HTERT RPE-1 (cell line): ENCODE data around the gene NCAM2.
"Not testable (repeated sequence)": the region's sequence is repeated elsewhere in the genome, so short reads cannot be mapped to it uniquely, and the experiment has no call there.

Source experiments
- in situ Hi-C: fragments of 300-500 bp; cut with MboI; formaldehyde crosslinking; loops from 4 replicates; pipeline ENCODE4 v1.14.3; 2020; ENCODE audit warnings: low sequenced_read_pairs

The NCAM2 gene

GRCh38 chr21:21290751-21291150, 292.5 kb downstream of the NCAM2 start:
- in situ Hi-C loops, result no loop called here

DNA sequence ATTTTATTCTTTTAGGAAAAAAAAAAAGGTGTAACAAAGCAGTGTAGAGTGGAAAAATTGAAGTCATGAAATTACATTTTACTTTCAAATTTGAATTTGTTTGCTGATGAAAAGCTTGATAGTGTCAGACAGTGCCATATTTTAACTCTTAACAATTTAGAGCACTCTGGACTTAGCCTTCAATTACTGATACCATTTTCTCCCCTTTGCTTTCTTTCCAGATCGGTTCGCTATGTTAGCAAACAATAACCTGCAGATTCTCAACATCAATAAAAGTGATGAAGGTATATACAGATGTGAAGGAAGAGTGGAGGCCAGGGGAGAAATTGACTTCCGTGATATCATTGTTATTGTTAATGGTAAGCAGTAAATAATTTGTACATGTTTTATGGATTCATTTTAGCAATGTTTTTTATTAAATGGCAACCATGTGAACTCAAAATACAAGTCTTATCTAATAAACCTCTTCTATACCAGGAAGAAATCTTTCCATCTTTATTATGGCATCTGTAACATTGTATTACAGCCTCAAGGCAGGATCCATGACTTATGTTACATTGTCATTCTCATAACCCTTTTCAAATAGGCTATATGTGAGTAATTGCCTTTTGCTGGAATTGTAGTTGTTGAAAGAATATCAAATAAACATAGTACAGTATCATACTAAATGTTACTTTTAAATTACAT, 293.8 kb downstream of the NCAM2 start:
- in situ Hi-C loops, result no loop called here

DNA sequence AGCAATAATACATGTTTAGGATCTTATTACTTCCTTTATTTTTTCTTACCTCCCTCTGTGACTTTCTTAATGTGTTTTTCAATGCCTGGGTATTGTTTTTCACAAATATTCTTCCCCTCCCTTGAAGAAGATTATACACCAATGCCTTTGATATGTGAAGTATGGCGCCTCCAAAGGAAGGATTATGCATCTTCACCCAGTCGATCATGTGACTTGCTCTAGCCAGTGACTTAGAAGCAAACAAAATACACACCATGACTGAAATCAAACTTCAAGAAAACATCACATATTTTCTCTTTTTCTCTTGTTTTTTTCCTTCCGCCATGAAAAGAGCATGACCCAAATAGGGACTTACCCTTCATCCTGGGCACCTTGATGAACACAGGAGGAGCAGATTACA, 297.1 kb downstream of the NCAM2 start:
- in situ Hi-C loops, result no loop called here

DNA sequence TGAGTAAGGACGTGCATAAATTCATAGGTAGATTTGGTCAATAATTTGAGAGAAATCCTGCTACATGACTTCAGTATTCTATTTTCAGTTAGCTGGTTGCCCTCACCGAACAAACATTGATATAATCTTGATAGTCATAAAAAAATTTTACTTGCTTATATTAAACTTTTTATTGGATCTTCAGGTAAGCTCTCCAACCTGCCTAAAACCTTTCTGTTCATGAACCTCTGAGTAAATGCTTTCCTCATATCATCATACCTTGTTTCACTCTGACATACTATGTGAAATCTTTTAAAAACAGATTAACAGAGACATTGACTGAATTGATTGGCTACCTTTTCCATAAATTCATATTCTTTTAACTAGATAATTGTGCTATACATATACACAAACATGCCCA, 299.0 kb downstream of the NCAM2 start:
- in situ Hi-C loops, result no loop called here

DNA sequence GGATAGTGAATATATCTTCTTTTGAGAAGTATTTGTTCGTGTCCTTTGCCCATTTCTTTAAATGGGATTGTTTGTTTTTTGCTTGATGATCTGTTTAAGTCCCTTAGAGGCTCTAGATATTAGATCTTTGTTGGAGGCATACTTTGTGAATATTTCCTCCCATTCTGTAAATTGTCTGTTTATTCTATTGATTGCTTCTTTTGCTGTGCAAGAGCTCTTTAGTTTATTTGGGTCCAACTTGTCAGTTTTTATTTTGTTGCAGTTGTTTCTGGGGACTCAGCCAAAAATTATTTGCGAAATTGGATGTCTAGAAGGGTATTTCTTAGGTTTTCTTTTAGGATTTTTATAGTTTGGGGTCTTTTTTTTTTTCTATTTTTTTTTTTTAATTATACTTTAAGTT, 302.8 kb downstream of the NCAM2 start:
- in situ Hi-C loops, result no loop called here

DNA sequence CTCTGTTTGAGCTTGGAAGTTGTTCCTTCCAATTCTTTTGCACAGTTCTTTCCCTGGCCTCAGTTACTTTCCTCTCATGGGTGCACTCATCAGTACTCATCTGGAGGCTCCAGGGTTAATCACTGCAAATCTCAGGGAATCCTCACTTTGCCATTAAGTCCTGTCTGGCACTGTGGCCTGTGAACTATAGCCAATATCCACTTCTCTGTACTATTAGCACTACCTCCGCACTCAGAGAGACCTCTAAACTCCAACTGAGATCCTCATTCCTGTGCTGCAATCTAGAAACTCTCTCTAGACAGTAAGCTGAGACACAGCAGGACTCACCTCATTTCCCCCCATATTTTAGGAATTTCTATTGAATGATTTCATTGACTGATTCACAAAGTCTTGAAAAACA, 311.3 kb downstream of the NCAM2 start:
- in situ Hi-C loops, result no loop called here

DNA sequence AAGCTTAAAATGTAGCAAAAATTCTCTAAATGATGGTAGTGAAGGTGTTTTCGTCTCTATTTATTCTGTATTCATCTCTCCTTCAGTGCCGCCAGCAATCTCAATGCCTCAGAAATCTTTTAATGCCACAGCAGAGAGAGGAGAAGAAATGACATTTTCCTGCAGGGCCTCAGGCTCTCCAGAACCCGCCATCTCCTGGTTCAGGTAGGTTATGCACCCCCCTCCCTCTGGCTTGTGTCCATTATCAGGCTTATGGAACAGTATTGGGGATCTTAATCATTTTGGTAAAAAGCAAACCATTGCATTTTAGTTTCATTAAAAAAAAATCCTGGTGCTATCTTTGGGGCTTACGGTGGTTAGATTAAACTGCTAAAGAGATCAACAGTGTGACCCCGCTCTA, 326.1 kb downstream of the NCAM2 start:
- in situ Hi-C loops, result no loop called here

DNA sequence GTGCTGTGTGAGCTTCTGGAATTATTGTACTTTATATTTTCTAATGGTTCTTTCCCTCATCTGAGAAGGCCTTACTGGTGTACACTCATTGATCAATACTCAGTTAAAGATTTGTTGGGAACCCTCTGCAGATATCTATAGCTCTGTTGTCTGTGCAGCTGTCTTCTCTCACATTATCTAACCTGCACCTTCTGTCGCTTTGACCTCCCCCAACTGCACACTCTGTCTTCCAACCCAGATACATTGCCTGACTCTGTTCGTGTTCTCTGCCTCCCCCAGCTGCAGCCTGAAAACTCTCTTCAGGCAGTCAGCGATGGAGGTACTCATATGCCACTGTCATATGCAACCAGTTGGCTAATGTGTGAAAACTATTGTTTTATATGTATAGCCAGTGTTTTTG, 334.3 kb downstream of the NCAM2 start:
- in situ Hi-C loops, result no loop called here

DNA sequence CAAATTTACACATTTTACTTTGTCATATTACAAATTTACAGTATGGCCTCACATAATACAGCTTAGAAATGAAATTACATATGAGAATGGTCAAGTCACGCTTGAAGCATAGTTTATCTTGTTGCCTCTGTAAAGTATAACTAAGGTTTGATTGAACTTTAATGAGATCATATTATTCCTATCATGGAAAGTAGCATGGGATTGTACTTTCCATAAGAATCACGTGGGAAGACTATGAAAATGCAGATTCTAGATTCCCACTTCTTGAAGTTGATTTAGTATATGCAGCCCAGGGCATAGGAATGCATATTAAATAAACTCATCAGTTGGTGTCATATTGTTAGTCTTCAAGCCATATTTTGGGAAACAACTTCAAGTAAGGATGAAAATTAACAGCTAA, 342.8 kb downstream of the NCAM2 start:
- in situ Hi-C loops, result no loop called here

GRCh38 chr21:21345296-21345695, 347.1 kb downstream of the NCAM2 start:
- in situ Hi-C loops, result no loop called here

DNA sequence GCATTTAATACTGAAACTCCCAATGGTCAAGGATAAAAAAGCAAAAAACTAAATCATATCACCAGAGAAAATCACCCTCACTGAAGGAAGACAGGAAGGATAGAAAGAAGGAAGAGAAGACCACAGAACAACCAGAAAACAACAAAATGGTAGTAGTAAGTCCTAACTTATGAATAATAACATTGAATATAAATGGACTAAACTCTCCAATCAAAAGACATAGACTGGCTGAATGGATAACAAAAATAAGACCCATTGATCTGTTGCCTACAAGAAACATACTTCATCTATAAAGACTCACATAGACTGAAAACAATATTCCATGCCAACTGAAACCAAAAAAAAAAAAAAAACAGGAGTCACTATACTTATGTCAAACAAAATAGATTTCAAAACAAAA, 347.7 kb downstream of the NCAM2 start:
- in situ Hi-C loops, result no loop called here

DNA sequence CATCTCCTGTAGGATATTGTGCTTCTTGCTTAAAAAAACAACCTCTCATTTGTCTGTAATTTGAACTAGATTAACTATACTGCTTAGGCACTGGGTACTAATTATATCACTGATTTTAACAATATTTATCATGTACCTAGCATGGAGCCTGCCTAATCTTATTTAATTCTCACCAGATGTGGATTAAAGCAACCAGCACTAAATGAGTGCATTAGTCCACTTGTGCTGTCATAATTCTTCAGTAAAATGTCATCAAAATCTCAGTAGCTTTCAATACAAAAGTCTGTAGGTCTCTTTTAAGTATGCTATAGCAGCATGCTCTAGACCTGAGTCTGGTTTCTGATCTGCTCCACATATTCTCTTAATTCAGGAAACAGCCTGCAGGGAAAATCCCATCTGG, 368.1 kb downstream of the NCAM2 start:
- in situ Hi-C loops, result no loop called here

DNA sequence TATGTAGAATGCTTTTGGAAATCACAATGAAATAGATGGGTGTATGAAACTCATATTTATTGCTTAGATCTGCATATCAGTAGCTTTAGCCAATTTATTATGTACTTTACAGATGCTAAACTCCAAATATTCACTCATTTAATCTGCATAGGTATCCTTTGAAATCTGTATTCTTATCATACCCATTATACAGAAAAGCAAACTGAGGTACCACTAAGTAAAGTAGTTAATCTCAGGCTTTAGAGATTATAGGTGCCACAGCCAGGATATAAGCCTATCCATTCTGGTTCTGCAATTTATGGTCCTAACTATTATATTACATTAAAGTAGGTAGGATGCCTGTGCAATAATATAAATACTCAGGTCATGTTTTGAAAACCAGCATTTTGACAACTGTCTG, 369.4 kb downstream of the NCAM2 start:
- in situ Hi-C loops, result no loop called here

DNA sequence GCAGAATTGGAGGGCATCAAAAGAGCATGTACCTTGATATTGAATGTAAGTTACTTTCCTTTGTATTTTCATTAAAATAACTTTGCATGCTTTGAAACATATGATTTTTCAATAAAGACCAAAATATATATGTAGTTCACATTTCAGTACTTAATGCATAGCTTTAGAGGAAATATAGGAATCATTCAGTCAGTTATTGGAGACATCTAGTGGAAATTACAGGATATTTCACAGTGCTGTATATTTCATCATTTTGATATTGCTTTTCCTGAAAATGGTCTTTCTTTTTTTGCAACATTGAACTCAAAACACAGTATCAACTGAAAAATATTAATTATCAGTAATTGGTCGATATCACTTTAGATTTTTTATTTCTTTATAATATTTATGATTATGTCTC, 375.8 kb downstream of the NCAM2 start:
- in situ Hi-C loops, result no loop called here

- in situ Hi-C loops, result no loop called here
These were observed 384.9 kb downstream of the NCAM2 start for GRCh38 chr21:21383126-21383525.

DNA sequence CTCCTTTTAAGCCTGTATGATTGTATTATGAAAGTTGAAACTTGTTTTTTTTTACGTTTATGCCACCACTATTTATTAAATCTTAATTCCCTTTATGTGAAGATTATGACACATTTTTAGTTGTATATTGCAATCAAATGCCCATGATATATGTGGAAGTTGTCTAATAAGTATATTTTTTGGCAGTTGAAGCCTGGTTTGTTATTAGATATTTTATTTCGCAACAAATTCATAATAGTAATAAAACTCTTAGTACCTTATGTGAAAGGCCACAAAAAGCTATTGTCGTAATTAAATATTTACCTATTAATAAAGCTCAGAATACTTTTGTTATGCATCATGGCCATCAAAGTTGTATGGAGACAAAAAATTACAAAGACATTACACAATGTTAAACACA, 386.8 kb downstream of the NCAM2 start:
- in situ Hi-C loops, result no loop called here

DNA sequence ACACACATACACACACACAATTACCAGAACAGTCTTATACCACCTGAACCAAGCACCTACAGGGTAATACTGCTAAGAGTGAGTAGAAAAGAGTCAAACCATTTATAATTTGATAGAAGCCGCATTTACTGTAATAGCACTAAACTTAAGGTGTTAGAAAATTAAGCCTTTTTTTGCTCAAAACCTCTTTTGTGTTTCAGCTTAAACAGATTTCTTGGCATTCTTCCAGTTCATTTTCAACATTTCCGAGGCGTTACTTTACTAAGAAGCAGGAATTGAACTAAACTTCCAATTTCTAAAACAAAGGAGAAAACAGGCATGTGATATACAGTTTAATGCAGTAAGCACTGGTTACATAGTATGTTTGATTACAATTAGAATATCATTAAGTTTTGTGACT, 387.2 kb downstream of the NCAM2 start:
- in situ Hi-C loops, result no loop called here

- in situ Hi-C loops, result no loop called here
These were observed 389.7 kb downstream of the NCAM2 start for GRCh38 chr21:21387916-21388315.

GRCh38 chr21:21394064-21394463, 395.9 kb downstream of the NCAM2 start:
- in situ Hi-C loops, result no loop called here

- in situ Hi-C loops, result no loop called here
These were observed 398.2 kb downstream of the NCAM2 start for GRCh38 chr21:21396424-21396823.

GRCh38 chr21:21397464-21397863, 399.3 kb downstream of the NCAM2 start:
- in situ Hi-C loops, result no loop called here

GRCh38 chr21:21401444-21401843, 403.2 kb downstream of the NCAM2 start:
- in situ Hi-C loops, result no loop called here

DNA sequence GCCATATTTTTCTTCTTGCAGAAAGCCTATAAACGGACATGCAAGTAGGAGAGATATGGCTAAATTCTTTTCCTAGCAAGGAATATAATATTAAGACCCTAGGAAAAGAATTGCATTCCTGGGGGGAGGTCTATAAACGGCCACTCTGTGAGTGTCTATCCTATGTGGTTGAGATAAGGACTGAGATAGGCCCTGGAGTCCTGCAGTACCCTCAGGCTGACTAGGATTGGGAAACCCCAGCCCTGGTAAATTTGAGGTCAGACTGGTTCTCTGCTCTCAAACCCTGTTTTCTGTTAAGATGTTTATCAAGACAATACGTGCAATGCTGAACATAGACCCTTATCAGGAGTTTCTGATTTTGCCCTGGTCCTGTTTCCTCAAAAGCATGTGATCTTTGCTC, 404.0 kb downstream of the NCAM2 start:
- in situ Hi-C loops, result not testable (repeated sequence)
